HG03135 (cell line): ENCODE results near the gene MVB12B.

Experiments used
- ATAC-seq: cut with Tn5 transposase; IDR thresholded peaks from one replicate; pipeline ENCODE4 v1.9.1; 2021; ENCODE audit warnings: mild to moderate bottlenecking, moderate library complexity; ENCODE audit not compliant: unreplicated experiment

The MVB12B gene

GRCh38 chr9:126423142-126423915, 96.7 kb downstream of the MVB12B start:
- no peak for ATAC-seq

DNA sequence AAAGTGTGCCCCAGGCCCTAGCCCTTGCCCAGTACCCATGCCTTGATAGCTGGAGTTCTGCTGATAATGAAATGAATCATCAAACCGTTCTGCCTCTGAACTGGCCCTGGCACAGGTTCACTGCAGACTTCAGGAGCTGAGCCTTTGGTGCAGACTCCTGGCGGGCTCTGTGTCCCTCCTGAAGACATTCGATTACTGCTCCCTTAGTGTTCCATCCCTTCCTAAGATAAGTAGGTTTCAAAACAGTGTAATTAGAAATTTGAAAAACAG, 97.2 kb downstream of the MVB12B start:
- ATAC-seq = no peak

GRCh38 chr9:126424511-126424910, 97.9 kb downstream of the MVB12B start:
- ATAC-seq = no peak

- ATAC-seq = no peak
Measured at GRCh38 chr9:126428534-126429175, 102.0 kb downstream of the MVB12B start.

- no peak for ATAC-seq
Measured at GRCh38 chr9:126429190-126429589, 102.6 kb downstream of the MVB12B start.

DNA sequence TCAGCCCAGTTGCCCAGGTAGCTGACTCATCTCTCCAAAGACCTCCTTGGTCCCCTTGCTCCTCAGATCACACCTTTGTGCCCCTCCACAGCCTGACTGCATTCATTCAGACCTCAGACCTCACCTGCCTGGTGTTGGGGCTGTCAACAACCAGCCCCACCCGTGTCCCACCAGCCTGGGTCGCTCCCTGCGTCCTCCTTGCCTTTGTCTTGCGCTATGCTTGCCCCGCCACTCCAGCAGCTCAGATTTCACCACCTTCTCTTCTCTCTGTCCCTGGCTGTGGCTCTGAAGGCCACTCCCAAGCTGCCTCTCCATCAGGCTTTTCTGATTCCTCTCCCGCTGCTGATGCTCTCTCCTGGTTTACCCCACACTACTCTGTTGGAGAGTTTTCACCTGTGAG, 103.5 kb downstream of the MVB12B start:
- ATAC-seq = no peak

DNA sequence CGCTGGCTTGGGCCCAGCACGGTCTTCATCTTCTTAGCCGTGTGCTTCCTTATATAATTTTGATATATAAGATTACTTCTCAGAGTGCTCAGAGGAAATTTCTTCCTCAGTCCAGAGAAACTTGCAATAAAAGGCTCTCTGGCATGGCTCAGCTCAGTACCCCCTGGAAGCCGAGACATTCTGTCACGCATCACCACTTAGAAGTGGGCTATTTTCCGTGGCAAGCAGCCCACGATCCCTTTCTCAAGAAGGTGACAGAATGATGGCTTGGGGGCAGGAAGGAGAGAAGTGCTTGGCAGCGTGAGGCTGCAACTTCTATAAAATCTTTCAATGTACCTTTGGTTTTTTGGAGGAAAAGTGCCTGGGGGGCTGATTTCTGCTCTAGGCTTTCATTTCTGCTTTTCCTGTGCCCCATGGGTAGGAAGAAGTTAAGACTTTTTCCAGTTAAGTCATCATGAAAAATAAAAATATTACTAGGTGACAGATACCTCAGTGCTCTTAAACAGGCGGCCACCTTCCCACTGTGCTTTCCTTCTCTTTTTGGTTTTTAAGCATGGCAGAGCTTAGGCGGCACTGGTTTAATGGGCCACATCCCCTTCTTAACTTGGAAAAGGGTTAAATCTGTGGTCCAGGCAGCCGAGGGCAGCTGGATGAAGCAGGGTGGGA, 104.6 kb downstream of the MVB12B start:
- no peak for ATAC-seq

DNA sequence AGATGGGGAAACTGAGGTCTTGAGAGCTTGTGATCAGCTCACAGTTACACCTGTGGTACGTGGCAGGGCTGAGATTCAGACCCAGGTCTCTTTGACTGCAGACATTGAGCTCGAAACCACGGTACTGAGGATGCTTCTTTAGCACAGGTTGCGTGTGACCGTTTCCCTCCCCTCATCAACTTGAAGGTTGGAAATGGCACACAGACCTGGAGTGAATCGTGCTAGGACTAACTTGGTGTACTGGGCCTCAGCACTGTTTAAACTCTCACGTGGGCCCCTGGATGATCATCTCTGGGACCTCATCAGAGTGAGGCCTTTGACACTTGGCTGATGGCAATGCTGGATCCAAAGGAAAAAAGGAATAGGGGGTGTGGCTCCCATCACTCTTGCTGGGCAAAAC, 106.0 kb downstream of the MVB12B start:
- ATAC-seq = no peak

DNA sequence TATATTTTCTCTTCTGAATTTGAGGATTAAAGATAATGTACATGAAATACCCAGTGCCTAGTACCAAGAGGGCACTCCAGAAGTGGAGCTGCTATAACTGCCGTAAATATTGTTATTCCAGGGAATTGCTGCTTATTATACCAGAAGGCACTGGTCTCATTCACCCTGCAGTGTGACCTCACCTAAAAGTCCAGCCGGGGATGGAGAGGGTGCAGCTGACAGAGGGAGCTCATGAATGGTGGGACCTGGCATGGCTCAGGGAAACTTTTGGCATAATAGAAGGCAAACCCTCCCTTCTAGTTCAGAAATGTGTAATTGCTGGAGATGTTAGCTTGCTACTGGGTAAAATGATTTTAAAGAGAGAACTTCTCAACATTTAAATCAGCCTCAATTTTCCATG, 108.5 kb downstream of the MVB12B start:
- no peak for ATAC-seq

GRCh38 chr9:126435626-126436025, 109.0 kb downstream of the MVB12B start:
- ATAC-seq = no peak

GRCh38 chr9:126436545-126437267, 110.1 kb downstream of the MVB12B start:
- ATAC-seq = no peak

DNA sequence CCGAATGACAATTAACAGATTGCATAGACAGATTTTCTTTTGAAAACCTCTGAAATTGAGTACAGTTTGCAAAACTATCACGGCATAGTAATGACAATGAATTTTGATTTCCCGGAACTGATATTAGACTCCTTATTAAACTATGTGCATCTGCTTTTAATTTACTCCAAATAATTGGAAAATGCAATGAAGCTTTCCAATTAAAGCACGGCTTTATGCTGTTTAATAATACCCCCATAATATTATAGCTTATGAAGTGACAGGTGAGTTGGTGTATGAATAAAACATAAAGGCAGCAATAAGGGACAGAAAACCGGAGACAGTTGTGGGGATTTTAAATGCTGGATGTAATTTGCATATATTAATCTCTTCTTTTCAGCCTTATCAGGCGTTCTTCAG, 110.6 kb downstream of the MVB12B start:
- ATAC-seq = no peak

DNA sequence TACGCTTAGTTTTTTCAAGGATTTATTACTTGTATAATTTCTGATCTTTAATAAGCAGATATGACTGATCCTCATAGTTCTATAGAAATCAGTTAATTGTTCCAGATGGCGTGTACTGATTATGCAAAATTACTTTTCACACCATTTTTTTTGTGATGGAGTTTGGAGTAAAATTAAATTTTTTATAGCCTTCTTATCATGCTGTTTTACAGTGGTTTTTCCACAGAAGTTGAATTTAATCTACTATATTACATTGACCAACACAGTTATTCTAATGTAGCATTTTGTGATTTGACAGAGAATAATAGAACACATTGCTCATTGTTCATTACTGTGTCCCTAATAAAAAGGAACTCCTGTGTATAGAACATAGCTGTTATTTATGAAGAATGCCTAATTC, 111.1 kb downstream of the MVB12B start:
- no peak for ATAC-seq

DNA sequence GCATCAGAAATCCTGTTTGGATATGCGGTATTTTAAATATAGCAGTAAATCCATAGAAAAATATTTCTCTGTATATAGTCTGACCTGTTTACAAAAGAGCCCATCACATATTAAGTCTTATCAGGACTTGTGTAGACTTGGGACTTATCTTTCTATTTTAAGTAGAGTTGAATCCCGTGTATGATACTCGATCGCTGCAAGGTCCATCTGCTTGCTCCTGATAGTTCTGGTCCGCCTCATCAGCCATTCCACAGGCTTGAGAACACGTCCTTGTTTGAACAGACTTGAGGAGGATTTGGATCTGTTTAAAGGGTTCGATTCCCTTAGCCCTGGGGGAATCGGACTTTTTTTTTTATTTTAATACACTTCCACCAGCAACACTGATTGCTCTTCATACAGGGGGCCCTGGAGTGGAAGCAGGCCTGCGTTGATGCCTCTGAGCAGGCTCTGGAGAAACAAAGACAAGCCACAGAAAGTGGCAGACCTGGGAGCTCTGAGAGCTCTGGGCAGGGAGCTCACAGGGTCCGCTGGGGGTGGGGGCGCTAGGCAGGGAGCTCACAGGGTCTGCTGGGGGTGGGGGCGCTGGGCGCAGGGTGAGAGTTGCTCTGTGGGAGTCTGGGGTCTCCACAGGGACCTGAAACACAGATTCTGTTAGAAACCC, 112.2 kb downstream of the MVB12B start:
- no peak for ATAC-seq

DNA sequence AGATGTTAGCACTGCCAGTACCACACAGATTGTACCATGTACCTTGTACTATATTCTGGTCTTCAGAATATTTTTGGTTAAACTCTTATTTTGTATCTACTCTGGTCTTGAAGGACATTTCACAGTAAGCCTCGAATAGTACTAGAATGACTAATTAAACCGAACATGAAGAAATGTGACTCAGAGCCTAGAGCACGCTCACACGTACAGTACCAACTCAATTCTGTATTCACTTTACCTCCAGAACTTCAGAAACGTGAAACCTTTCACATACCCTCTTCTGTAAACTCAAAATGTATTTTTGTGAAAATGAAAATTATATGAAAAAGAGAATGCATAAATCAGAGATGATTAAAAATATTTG, 112.8 kb downstream of the MVB12B start:
- no peak for ATAC-seq

- no peak for ATAC-seq
Measured at GRCh38 chr9:126439883-126440653, 113.4 kb downstream of the MVB12B start.

DNA sequence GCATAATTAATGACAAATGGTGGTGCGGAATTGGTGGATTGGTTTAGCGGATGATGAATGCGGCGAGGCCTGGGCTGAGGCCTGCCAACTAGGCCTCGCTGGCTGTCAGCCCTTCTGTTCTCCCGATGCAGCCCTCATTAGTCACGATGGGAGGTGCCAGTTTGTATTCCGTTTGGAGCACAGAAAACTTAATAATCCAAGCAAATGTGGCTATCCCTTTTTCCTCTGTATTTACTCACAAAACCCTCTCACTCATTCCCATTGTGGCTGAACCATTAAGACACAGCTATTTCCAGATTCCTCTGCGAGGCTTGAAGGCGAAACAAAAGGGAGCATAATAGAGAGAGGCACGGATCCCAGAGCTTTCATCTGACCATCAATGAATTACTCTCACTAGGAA, 114.3 kb downstream of the MVB12B start:
- ATAC-seq = no peak

DNA sequence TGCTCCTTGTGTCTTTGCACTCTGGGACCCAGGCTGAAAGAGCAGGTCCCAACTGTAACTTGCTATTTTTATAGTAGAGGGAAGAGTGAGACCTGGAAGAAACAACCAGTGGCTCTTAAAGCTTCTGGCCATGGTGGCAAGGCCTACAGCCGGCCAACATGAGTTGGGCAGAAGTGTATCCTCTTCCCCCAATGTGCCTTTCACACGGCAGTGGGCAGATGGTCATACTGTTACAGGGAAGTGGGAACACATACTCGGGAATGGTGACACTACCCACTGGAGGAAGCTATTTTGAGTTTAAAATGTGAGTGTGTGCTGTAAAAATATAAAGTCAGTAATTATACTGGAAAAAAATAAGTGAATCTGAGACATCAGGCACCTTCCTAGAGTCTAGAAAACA, 116.0 kb downstream of the MVB12B start:
- ATAC-seq = no peak

- no peak for ATAC-seq
Measured at GRCh38 chr9:126443144-126443543, 116.5 kb downstream of the MVB12B start.

DNA sequence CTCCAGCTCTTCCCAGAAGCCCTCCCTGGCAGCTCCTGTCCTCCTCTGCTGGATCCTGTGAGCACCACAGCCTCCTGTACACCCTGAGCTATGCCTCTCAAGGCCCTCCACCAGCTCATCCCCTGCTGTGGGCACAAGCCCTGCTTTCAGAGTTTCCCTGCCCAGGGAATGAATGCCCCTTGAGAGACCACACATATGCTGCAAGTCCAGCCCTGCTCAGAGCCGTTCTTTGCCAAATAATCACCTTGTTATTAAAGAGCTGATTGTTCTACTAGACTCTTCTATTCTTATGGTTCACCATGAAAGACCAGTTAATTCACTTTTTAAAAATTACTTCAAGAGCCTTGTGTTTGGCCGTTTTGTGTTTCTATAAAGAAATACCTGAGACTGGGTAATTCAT, 121.5 kb downstream of the MVB12B start:
- ATAC-seq = no peak
